ENCODE measurements around the gene PHACTR1. TPM values are rescaled to one million over a fixed set of nuclear protein-coding genes. Genes with fewer than 3 reads are reported as not detected.

The PHACTR1 gene
- total RNA-seq, 2 donors from 2014 or later, result 2.8 to 6.3 TPM

DNA sequence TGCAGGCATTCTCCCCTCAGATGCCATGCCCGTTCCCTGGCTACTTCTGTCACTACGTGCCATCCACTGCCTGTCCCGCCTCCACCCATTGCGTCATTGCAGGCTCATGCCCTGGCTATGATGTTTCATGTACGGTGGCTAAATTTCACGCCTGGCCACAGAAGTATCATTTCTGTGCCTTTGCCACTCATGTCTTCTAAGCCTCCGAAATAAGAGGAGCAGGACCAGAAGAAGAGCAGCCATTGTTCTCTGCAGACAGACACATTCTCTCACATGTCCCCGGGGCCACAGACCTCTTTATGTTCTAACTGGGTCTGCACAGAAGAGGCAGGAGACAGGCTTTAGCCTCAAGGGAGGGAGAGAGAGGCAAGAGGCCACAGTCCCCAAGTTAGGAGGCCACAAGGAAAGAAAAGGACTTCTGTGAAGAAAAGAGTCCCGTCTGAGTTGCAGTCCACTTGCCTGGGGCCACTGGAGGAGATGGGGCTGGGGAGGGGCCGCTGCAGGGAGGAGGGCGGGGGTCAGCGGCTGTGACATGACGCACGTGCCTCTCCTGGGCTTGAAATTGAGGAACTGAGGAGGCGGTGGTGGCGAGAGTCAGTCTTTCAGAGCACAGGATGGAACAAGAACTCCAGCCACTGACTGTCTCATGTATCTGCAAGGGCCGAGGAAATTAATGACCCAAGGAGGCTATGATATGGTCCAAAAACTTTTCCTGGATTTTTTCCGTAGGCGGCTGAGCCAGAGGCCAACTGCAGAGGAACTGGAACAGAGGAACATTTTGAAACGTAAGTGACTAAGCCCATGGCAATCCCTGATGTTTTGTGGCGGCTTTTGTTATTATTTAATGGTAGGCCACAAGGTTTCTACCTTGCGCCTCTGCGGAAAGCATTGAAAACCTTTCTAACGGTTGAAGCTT lies 555.8 kb downstream of the PHACTR1 start:
- H3K9me3 Mint-ChIP-seq, result no peaks in the 10 kb centered on the region
- DNase-seq, result no peak
- Histone ChIP-seq H3K9me3 (ENCODE audit: control insufficient read depth, low read length) (no peaks in the 10 kb centered on the region), H3K4me3 (ENCODE audit: low read length) (no peak overlapping the region), H3K9ac (ENCODE audit: extremely low read depth, low read length, poor library complexity, severe bottlenecking) (no peak overlapping the region), H3K27me3 (ENCODE audit: control insufficient read depth, insufficient read depth, low read length, poor library complexity, severe bottlenecking) (no peaks in the 10 kb centered on the region), H3K36me3 (ENCODE audit: control insufficient read depth, insufficient read depth, low read length) (peaks cover 24% of the 10 kb centered on the region), H3K27ac (ENCODE audit: low read depth, low read length) (peak overlapping the region; percentile 11), H3K4me1 (ENCODE audit: control insufficient read depth, insufficient read depth, low read length) (peaks cover 2% of the 10 kb centered on the region)
- WGBS, 2 experiments (ENCODE audit: insufficient coverage in 1 of 2, insufficient read length in 1 of 2), result 91 to 93% methylated on average over 20 to 24 of the region's 24 CpGs
- TF ChIP-seq, protein P1, sequence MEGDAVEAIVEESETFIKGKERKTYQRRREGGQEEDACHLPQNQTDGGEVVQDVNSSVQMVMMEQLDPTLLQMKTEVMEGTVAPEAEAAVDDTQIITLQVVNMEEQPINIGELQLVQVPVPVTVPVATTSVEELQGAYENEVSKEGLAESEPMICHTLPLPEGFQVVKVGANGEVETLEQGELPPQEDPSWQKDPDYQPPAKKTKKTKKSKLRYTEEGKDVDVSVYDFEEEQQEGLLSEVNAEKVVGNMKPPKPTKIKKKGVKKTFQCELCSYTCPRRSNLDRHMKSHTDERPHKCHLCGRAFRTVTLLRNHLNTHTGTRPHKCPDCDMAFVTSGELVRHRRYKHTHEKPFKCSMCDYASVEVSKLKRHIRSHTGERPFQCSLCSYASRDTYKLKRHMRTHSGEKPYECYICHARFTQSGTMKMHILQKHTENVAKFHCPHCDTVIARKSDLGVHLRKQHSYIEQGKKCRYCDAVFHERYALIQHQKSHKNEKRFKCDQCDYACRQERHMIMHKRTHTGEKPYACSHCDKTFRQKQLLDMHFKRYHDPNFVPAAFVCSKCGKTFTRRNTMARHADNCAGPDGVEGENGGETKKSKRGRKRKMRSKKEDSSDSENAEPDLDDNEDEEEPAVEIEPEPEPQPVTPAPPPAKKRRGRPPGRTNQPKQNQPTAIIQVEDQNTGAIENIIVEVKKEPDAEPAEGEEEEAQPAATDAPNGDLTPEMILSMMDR (conservative IDR thresholded peaks at IDR 0.05), result no peak
- peaks cover 19% of the 10 kb centered on the region for H3K4me1 Mint-ChIP-seq
- no peaks in the 10 kb centered on the region for H3K36me3 Mint-ChIP-seq (ENCODE audit: low read depth)
- H3K27me3 Mint-ChIP-seq (ENCODE audit: insufficient read depth), result no peaks in the 10 kb centered on the region
- no peak overlapping the region for H3K4me3 Mint-ChIP-seq
- H3K27ac Mint-ChIP-seq, result no peak overlapping the region

DNA sequence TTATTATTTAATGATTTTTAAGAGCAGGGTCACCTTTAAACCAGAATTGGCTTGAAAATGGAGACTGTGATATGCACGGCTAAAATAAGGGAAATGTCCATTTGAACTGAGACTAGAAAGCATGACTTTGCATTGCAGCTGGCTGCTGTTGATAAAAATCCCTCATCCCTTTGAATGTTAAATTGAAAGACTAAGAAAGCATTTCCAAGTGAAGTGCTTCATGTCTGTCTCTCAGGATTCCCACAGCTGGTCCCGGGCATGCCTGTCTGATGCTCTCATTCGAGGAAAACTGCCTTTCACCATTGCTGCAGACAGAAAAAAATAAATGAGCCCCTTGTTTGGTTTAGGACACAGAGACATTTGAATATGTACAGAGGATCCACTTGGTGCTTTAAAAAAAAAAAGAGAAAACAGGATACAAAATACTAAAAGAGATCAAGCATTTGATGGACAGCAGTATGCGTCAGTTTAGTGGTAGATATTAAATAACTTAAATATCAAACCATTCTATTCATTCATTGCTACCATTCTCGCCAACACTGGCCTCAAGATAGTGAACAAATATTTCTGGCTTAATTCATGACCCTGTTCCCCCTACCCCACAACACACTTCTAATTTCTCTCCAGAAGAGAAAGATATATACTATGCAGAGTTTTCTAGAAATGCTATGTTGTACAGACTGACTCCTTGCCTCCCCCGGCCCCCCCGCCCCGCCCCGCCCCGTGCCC lies 556.8 kb downstream of the PHACTR1 start:
- no peaks in the 10 kb centered on the region for H3K36me3 Mint-ChIP-seq (ENCODE audit: low read depth)
- H3K9ac ChIP-seq (ENCODE audit: extremely low read depth, low read length, poor library complexity, severe bottlenecking), result no peak overlapping the region
- H3K27me3 Mint-ChIP-seq (ENCODE audit: insufficient read depth), result no peaks in the 10 kb centered on the region
- H3K27me3 ChIP-seq (ENCODE audit: control insufficient read depth, insufficient read depth, low read length, poor library complexity, severe bottlenecking), result no peaks in the 10 kb centered on the region
- H3K9me3 Mint-ChIP-seq, result no peaks in the 10 kb centered on the region
- 92 to 95% methylated on average over 7 to 9 of the region's 10 CpGs for WGBS, 2 experiments (ENCODE audit: insufficient coverage in 1 of 2, insufficient read length in 1 of 2)
- TF ChIP-seq, protein P1 (conservative IDR thresholded peaks at IDR 0.05), result no peak
- no peak overlapping the region for H3K27ac ChIP-seq (ENCODE audit: low read depth, low read length)
- H3K4me1 Mint-ChIP-seq, result peaks cover 15% of the 10 kb centered on the region
- no peak overlapping the region for H3K4me3 Mint-ChIP-seq
- no peak overlapping the region for H3K4me3 ChIP-seq (ENCODE audit: low read length)
- DNase-seq, result no peak
- peaks cover 28% of the 10 kb centered on the region for H3K36me3 ChIP-seq (ENCODE audit: control insufficient read depth, insufficient read depth, low read length)
- H3K4me1 ChIP-seq (ENCODE audit: control insufficient read depth, insufficient read depth, low read length), result no peaks in the 10 kb centered on the region
- no peak overlapping the region for H3K27ac Mint-ChIP-seq
- H3K9me3 ChIP-seq (ENCODE audit: control insufficient read depth, low read length), result no peaks in the 10 kb centered on the region

DNA sequence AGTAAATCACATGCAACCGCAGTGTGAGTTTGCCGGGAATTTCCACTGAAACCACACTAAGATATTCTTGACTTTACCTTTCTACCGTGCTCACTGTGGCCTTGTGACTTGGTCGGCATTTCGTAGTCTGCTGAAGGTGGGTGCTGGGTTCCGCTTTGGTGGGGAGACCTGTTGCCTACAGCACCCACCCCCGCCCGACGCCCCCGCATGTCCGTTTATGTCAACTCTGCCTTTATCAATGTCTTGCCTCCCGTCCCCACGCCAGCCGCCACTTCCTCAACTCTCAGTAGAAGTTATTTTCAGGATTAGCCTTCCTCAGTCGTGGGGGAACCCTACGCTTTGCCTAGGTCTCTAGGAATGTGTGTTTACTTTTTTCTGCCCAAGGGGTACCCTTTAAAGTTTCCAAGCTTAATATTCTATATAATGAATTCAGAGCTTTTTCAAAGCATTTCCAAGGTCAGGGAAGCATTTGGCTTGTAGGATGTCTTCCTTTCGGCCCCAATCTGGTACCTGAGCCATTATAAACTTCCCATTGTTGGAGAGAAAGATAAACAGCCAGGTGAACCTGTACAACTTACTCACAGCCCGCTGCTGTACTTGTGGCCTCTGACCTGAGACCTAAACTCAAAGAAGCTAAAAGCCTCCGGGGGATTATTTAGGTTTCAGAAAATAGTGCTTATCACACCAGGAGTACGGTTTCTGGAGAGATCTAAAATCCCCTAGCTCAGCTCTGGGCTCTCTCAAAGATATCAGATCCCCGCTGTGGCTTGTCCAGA lies 557.6 kb downstream of the PHACTR1 start:
- 92 to 93% methylated on average over 12 to 21 of the region's 21 CpGs for WGBS, 2 experiments (ENCODE audit: insufficient coverage in 1 of 2, insufficient read length in 1 of 2)
- Mint-ChIP-seq H3K27me3 (ENCODE audit: insufficient read depth) (no peaks in the 10 kb centered on the region), H3K27ac (peak overlapping the region; percentile 18), H3K4me1 (peaks cover 9% of the 10 kb centered on the region), H3K36me3 (ENCODE audit: low read depth) (no peaks in the 10 kb centered on the region), H3K9me3 (no peaks in the 10 kb centered on the region), H3K4me3 (no peak overlapping the region)
- DNase-seq, result no peak
- Histone ChIP-seq H3K27ac (ENCODE audit: low read depth, low read length) (no peak overlapping the region), H3K4me3 (ENCODE audit: low read length) (no peak overlapping the region), H3K9ac (ENCODE audit: extremely low read depth, low read length, poor library complexity, severe bottlenecking) (no peak overlapping the region), H3K9me3 (ENCODE audit: control insufficient read depth, low read length) (no peaks in the 10 kb centered on the region), H3K27me3 (ENCODE audit: control insufficient read depth, insufficient read depth, low read length, poor library complexity, severe bottlenecking) (no peaks in the 10 kb centered on the region), H3K4me1 (ENCODE audit: control insufficient read depth, insufficient read depth, low read length) (no peaks in the 10 kb centered on the region), H3K36me3 (ENCODE audit: control insufficient read depth, insufficient read depth, low read length) (peaks cover 31% of the 10 kb centered on the region)
- TF ChIP-seq, protein P1 (conservative IDR thresholded peaks at IDR 0.05), result no peak
